ENCODE results near the gene ACE. TPM values are rescaled to one million over a fixed set of nuclear protein-coding genes. Genes with fewer than 3 reads are reported as not detected.

The ACE gene
- polyA plus RNA-seq, 1 donor, result 244 TPM

DNA sequence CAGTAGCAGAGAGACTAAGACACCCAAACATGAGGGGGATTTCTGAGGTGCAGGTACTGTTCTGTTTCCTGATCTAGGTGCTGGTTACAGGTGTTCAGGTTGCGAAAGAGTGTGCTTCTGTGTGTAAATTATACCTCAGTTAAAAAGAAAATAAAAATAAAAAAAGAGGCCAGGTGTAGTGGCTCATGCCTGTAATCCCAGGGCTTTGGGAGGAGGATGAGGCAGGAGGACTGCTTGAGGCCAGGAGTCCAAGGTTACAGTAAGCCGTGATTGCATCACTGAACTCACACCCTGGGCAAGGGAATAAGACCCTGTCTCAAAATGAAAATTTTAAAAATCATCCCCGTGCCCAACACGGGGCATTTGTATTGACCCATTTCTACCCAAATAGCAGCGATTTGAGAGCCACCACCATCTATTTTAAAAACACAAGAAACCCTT lies 70.2 kb downstream of the ACE start:
- WGBS (ENCODE audit: insufficient coverage, low lambda C conversion rate), result no CpG with 5 or more reads among the region's 5 CpGs
- no peaks in the 10 kb centered on the region for H3K27me3 ChIP-seq (ENCODE audit: control insufficient read depth, insufficient read depth, low read length)

More for the DNA sequence above, 70.2 kb downstream of the ACE start:
- H3K27ac ChIP-seq (ENCODE audit: low read length), result no peak overlapping the region
- H3K9me3 ChIP-seq (ENCODE audit: control insufficient read depth, low read depth, low read length), result no peaks in the 10 kb centered on the region
- no peak overlapping the region for H3K4me3 ChIP-seq (ENCODE audit: low read length)
- no peak for DNase-seq
- H3K4me1 ChIP-seq (ENCODE audit: control insufficient read depth, insufficient read depth, low read length), result peaks cover 6% of the 10 kb centered on the region
- no peaks in the 10 kb centered on the region for H3K36me3 ChIP-seq (ENCODE audit: control insufficient read depth, insufficient read depth, low read length)

Other genes starting within 250 kb of the ACE start
- 35.0 TPM for gene CYB561, start 30.8 kb upstream of the ACE start, polyA plus RNA-seq
- 6.9 TPM for gene KCNH6, start 46.3 kb downstream of the ACE start, polyA plus RNA-seq
- 77.5 TPM for gene DCAF7, start 73.4 kb downstream of the ACE start, polyA plus RNA-seq
- gene TACO1, start 123.8 kb downstream of the ACE start, polyA plus RNA-seq, result 20.3 TPM
- gene MAP3K3, start 145.4 kb downstream of the ACE start, polyA plus RNA-seq, result 16.5 TPM
- 19.4 TPM for gene LIMD2, start 223.1 kb downstream of the ACE start, polyA plus RNA-seq